AG09309 (cell line): Measurements from ENCODE around the gene CNTNAP5.

Source experiments
- DNase-seq: peaks from one replicate; pipeline ENCODE4 v3.0.0-alpha.2; 2010; ENCODE audit warnings: low read depth
- H3K4me3 ChIP-seq: 2 replicates; pipeline ENCODE4 v1.5.1; 2011; ENCODE audit warnings: mild to moderate bottlenecking, low read depth, low read length, moderate library complexity; ENCODE audit not compliant: control insufficient read depth
- TF ChIP-seq, protein P1 (sequence below): IDR thresholded peaks from 2 replicates; pipeline ENCODE4 v1.5.1; 2011; ENCODE audit warnings: mild to moderate bottlenecking, low read depth, low read length, inconsistent platforms; ENCODE audit not compliant: insufficient read depth, control insufficient read depth; ENCODE audit errors: missing control alignments

Gene CNTNAP5

GRCh38 chr2:124180635-124181034, 155.5 kb downstream of the CNTNAP5 start:
- DNase-seq: no peak
- H3K4me3 ChIP-seq: no peak overlapping the region
- TF ChIP-seq, protein P1, sequence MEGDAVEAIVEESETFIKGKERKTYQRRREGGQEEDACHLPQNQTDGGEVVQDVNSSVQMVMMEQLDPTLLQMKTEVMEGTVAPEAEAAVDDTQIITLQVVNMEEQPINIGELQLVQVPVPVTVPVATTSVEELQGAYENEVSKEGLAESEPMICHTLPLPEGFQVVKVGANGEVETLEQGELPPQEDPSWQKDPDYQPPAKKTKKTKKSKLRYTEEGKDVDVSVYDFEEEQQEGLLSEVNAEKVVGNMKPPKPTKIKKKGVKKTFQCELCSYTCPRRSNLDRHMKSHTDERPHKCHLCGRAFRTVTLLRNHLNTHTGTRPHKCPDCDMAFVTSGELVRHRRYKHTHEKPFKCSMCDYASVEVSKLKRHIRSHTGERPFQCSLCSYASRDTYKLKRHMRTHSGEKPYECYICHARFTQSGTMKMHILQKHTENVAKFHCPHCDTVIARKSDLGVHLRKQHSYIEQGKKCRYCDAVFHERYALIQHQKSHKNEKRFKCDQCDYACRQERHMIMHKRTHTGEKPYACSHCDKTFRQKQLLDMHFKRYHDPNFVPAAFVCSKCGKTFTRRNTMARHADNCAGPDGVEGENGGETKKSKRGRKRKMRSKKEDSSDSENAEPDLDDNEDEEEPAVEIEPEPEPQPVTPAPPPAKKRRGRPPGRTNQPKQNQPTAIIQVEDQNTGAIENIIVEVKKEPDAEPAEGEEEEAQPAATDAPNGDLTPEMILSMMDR: no peak

GRCh38 chr2:124186801-124187200, 161.7 kb downstream of the CNTNAP5 start:
- DNase-seq: no peak
- H3K4me3 ChIP-seq: no peak overlapping the region
- TF ChIP-seq, protein P1: no peak

DNA sequence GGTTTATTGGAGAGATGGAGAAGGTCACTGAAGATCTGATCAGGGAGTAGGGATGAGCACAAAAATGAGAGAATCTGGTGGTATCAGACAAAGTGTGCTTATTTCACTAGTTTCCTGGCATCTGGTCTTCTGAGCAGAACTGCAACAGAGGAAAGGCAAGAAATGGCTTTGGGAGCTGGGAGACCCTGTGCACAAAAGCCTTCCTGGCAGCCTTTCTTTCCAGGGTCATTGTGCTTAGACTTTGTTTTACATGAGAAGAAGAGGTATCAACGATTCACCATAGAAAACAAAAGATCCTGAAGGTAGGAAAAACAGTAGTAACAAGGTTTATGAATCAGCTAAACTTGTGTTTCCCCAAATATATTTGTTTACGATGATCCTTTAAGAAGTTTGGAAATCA, 162.9 kb downstream of the CNTNAP5 start:
- TF ChIP-seq, protein P1: no peak
- H3K4me3 ChIP-seq: no peak overlapping the region

DNA sequence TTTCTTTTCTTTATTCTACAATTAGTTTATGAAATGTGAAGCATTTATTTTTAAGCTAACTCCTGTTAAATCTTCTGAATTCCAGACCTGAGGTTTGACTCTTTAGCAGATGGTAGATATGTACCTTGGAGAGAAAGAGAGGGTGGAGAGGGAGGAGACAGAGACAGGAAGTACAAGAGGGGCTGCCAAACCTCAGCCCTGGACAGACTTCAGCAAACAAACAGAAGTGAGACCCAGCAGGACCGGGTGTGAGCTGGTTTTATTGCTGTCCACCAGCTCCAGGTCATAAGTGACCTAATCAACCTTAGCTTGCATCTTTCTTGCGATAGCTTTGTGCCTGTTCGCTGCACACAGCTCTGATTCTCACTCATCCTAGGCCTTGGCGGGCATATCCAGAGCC, 168.6 kb downstream of the CNTNAP5 start:
- DNase-seq: no peak
- no peak overlapping the region for H3K4me3 ChIP-seq
- TF ChIP-seq, protein P1: no peak

More for the DNA sequence above, 162.9 kb downstream of the CNTNAP5 start:
- DNase-seq: no peak

GRCh38 chr2:124201713-124202112, 176.6 kb downstream of the CNTNAP5 start:
- DNase-seq: no peak
- no peak overlapping the region for H3K4me3 ChIP-seq
- TF ChIP-seq, protein P1: no peak

DNA sequence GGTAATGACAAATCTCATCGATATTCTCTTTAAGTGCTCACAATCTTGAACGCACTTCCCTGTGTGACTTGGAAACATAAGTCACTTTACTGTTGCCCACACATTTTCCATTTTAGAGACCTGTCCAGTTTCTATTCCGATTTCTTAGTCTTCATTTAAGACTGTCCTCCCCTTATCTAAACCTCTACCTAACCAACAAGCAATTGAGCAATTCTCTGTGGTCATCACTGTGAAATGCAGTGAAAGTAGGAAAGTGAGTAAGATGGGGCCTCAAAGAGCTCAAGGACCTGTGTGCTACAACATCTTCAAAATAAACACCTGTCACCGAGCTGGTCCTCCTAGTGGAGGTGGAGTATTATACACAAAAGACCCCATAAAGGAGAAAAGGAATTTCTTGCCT, 184.4 kb downstream of the CNTNAP5 start:
- no peak overlapping the region for H3K4me3 ChIP-seq
- DNase-seq: no peak
- TF ChIP-seq, protein P1: no peak

GRCh38 chr2:124211461-124211860, 186.4 kb downstream of the CNTNAP5 start:
- H3K4me3 ChIP-seq: no peak overlapping the region
- TF ChIP-seq, protein P1: no peak
- DNase-seq: no peak
